ENCODE measurements around the gene BOD1L2.

- TF ChIP-seq POLR2A (IDR thresholded peaks at IDR 0.05; ENCODE audit: low read depth, low read length): no peak
- TF ChIP-seq CTCF (IDR thresholded peaks at IDR 0.05; ENCODE audit: extremely low read depth in 1 of 2, insufficient read depth in 1 of 2, low read depth in 1 of 2, low read length in 2 of 2): no peak
- TF ChIP-seq EZH2 (IDR thresholded peaks at IDR 0.05; ENCODE audit: borderline replicate concordance, low read depth, low read length, severe bottlenecking): no peak
These were observed 5.4 kb upstream of the BOD1L2 start for GRCh38 chr18:57141208-57142129.
